Measurements from ENCODE around the gene DMPK.

Gene DMPK

DNA sequence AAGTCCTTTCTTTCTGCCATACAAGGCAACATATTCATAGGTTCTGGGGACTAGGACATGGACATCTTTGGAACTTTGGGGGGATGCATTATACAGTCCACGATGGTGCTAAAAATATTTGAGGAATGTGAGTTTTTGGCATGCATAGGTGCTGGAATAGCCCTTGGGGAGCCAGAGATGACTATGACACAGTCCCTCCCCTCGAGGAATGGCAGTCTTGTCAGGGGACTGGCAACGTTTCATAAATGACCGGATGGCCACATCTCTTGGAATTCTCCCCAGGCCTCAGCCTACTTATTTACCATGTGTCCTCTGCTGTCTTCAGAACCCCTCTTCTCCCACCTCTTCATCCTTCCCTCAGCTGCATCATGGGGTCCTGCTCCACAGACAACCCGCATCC lies 35.4 kb downstream of the DMPK start:
- TF ChIP-seq, protein P1, sequence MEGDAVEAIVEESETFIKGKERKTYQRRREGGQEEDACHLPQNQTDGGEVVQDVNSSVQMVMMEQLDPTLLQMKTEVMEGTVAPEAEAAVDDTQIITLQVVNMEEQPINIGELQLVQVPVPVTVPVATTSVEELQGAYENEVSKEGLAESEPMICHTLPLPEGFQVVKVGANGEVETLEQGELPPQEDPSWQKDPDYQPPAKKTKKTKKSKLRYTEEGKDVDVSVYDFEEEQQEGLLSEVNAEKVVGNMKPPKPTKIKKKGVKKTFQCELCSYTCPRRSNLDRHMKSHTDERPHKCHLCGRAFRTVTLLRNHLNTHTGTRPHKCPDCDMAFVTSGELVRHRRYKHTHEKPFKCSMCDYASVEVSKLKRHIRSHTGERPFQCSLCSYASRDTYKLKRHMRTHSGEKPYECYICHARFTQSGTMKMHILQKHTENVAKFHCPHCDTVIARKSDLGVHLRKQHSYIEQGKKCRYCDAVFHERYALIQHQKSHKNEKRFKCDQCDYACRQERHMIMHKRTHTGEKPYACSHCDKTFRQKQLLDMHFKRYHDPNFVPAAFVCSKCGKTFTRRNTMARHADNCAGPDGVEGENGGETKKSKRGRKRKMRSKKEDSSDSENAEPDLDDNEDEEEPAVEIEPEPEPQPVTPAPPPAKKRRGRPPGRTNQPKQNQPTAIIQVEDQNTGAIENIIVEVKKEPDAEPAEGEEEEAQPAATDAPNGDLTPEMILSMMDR (IDR thresholded peaks at IDR 0.05; ENCODE audit: low read depth, low read length): no peak
- DNase-seq (ENCODE audit: low read depth, low spot score): no peak
- no peak overlapping the region for H3K4me3 ChIP-seq (ENCODE audit: low read depth, low read length)
- in situ Hi-C loops (cut with HindIII; ENCODE audit: low sequenced_read_pairs): no loop called here

DNA sequence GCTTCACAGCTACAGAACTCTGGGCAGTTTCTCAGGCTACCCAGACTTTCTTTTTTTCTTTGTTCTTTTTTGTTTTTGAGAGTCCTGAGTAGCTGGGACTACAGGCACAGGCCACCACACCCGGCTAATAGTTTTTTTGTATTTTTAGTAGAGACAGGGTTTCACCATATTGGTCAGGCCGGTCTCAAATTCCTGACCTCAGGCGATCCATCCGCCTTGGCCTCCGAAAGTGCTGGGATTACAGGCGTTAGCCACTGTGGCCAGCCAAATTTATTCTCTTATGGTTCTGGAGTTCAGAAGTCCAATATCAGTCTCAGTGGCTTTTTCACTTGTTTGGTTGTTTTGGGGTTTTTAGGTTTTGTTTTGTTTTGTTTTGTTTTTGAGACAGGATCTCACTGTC lies 36.7 kb downstream of the DMPK start:
- TF ChIP-seq, protein P1 (IDR thresholded peaks at IDR 0.05; ENCODE audit: low read depth, low read length): no peak
- no peak overlapping the region for H3K4me3 ChIP-seq (ENCODE audit: low read depth, low read length)
- no peak for DNase-seq (ENCODE audit: low read depth, low spot score)
- in situ Hi-C loops (cut with HindIII; ENCODE audit: low sequenced_read_pairs): no loop called here

DNA sequence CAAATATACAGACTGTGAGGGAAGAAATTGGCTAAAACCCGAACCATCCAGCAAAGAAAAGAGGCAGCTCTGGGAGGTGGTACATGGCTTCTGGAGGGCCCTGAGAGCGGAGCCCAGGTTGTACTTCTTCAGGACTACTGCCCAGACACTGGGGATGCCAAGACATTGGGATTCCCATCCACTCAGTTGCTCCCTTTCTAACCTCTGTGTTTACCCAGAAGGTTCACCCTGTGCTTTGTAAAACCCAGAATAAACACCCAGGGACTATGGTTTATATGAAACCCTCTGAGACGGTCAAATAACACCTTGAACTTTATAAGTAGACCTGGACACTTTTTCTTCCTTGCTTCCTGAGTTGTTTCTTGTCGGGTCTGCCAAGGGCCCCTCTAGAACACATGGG lies 39.3 kb downstream of the DMPK start:
- in situ Hi-C loops (cut with HindIII; ENCODE audit: low sequenced_read_pairs): no loop called here
- no peak for DNase-seq (ENCODE audit: low read depth, low spot score)
- TF ChIP-seq, protein P1 (IDR thresholded peaks at IDR 0.05; ENCODE audit: low read depth, low read length): no peak
- no peak overlapping the region for H3K4me3 ChIP-seq (ENCODE audit: low read depth, low read length)

DNA sequence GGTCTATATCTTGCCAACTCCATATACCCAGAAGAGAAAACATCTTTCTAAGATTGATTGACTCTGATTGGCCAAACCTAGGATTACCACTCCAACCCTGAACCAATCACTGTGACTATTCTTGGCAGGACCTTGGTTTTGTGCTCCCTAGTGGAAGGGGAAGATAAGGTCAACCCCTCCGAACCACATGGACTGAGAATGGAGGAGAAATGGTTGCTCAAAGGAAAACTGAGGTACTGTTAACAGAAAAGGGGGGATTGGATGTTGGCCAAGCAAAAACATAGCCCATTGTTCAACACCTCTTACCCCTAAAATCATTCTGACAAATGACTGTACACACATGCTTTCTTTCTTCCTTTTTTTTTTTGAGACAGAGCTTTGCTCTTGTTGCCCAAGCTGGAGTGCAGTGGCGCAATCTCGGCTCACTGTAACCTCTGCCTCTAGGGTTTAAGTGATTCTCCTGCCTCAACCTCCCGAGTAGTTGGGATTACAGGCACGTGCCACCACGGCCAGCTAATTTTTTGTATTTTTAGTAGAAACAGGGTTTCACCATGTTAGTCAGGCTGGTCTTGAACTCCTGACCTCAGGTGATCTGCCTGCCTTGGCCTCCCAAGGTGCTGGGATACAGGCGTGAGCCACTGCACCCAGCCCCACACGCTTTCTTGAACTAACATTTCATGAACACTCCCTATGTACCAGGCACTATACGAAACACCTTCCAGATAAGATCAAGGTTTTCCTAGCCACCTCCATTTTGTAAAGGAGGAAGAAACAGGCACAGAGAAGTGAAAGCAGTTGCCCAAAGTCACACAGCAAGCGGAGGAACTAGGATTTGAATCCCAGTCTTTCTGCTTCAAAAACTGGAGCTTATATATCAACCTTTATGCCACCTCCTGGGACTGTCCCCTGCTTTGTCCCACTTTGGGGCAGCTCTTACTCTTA lies 42.5 kb downstream of the DMPK start:
- in situ Hi-C loops (cut with HindIII; ENCODE audit: low sequenced_read_pairs): no loop called here
- no peak for DNase-seq (ENCODE audit: low read depth, low spot score)
- H3K4me3 ChIP-seq (ENCODE audit: low read depth, low read length): no peak overlapping the region
- TF ChIP-seq, protein P1 (IDR thresholded peaks at IDR 0.05; ENCODE audit: low read depth, low read length): no peak

DNA sequence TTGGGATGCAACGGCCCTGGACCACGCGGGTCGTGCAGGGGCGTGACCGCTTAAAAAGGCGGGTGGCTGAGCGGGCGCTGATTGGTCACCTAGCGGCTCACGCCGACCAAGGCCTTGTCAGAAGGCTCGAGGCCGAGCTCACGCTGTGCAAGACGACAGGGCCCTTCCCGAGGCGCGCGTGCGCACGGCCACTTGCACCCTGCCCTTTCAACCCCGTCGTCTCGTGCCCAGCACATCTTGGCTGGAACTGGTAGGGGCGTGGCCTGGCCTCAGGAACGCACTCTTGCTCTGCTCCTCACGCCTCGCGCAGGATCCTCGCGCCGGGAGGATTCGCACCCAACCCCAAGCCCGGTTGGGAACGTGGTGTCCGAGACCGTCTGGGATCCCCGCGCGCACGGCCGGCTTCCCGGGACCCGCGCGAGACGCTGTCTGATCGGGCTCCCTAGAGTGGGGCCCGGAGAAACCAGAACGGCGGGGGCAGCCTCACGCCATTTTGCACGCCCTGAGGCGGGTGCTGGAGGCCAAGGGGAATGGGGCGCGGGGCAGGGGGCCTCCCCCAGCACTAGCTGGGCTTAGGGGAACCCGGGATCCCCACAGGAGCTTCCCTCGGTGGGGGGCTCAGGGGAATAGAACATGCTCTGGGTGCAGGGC lies 49.0 kb downstream of the DMPK start, which contains the start of gene MEIOSIN:
MEIOSIN (plus strand) TSS at position 280 of the 651 bp plus-strand sequence. CDS start 1,938 bp downstream, outside the sequence.
- in situ Hi-C loops (cut with HindIII; ENCODE audit: low sequenced_read_pairs): no loop called here
- TF ChIP-seq, protein P1 (IDR thresholded peaks at IDR 0.05; ENCODE audit: low read depth, low read length): no peak
- H3K4me3 ChIP-seq (ENCODE audit: low read depth, low read length): no peak within 1 kb of the TSS
- DNase-seq (ENCODE audit: low read depth, low spot score): no peak

DNA sequence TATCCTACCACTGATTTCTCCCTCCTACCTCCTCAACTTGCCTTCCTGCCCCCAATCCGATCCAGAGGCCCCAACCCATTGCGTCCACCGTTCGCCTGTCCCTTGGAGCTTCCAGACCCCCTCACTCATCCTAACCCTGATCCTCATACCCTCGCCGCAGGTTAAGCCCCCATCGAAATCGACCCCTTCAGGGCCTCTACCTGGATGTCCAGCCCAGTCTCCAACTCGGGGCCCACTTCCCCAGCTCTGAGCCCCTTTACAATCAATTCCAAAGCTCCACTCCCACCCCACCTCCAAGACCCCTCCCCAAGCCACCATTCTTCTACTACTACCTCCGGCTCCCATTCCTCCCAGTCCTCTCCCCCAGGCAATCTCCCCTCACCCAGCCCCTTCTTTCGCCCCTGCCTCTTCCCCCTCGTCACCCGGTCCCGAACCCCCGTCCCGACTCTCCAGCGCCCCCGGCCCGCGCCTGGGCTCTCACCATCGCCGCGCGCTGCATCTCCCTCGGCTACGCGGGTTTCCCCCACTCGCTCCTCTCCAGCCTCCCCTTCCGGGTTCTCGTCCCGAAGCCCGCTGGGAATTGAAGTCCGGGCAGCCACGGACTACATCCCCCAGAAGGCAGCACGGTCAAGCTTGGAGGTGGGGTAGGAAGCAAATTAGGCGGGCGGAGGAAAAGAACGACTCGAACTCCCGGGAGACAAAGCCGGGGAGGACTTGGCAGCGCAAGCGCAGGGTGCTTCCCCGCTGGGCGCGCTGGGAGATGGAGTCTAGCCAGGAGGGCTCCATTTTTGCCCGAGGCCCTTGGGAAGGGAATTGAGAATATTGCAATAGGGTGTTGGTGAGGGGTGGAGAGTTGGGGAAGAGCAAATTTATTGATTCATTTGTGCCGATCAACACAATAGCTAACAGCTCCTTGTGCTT lies 51.7 kb downstream of the DMPK start, which contains the start of gene FBXO46:
FBXO46 (minus strand) TSS at position 529 of the 921 bp plus-strand sequence. CDS start 17,401 bp downstream, outside the sequence.
- TF ChIP-seq, protein P1 (IDR thresholded peaks at IDR 0.05; ENCODE audit: low read depth, low read length): peak; percentile 39
- peak within 1 kb of the TSS; percentile 82 for H3K4me3 ChIP-seq (ENCODE audit: low read depth, low read length)
- DNase-seq (ENCODE audit: low read depth, low spot score): peak; percentile 98
- in situ Hi-C loops (cut with HindIII; ENCODE audit: low sequenced_read_pairs): no loop called here
